ENCODE results near the gene L3MBTL4.

GRCh38 chr18:6271585-6271984 is 143.1 kb downstream of the L3MBTL4 start:
- TF ChIP-seq CEBPB (IDR thresholded peaks at IDR 0.05) = no peak
- TF ChIP-seq EP300 (IDR thresholded peaks at IDR 0.05; ENCODE audit: borderline replicate concordance) = no peak
- TF ChIP-seq REST (IDR thresholded peaks at IDR 0.05; ENCODE audit: low read depth) = no peak
- TF ChIP-seq, protein P1, sequence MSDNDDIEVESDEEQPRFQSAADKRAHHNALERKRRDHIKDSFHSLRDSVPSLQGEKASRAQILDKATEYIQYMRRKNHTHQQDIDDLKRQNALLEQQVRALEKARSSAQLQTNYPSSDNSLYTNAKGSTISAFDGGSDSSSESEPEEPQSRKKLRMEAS (IDR thresholded peaks at IDR 0.05) = no peak
- TF ChIP-seq NFIC (IDR thresholded peaks at IDR 0.05) = no peak
- no peak for TF ChIP-seq TAF1 (IDR thresholded peaks at IDR 0.05; ENCODE audit: low read depth)
- no peak for TF ChIP-seq TCF12 (IDR thresholded peaks at IDR 0.05; ENCODE audit: low read depth)
- no peak for TF ChIP-seq TEAD4 (IDR thresholded peaks at IDR 0.05)
